Glutamatergic neuron (in vitro differentiated cells): ENCODE data around the gene FBXO17. TPM values are rescaled to one million over a fixed set of nuclear protein-coding genes. Genes with fewer than 3 reads are reported as not detected.
"Not testable (repeated sequence)": the region's sequence is repeated elsewhere in the genome, so short reads cannot be mapped to it uniquely, and the experiment has no call there.

Experiments
- DNase-seq: peaks from one replicate; pipeline ENCODE4 v3.0.0; 2022
- H3K27ac Mint-ChIP-seq: one replicate; pipeline ENCODE4 v1.8.0; 2020; ENCODE audit warnings: mild to moderate bottlenecking, mixed read lengths, inconsistent platforms; ENCODE audit not compliant: unreplicated experiment
- H3K27me3 Mint-ChIP-seq: one replicate; pipeline ENCODE4 v1.8.0; 2020; ENCODE audit warnings: mild to moderate bottlenecking, moderate library complexity, mixed read lengths, inconsistent platforms; ENCODE audit not compliant: unreplicated experiment
- H3K36me3 Mint-ChIP-seq: one replicate; pipeline ENCODE4 v1.8.0; 2020; ENCODE audit warnings: mild to moderate bottlenecking, mixed read lengths, inconsistent platforms; ENCODE audit not compliant: unreplicated experiment
- H3K4me1 Mint-ChIP-seq: one replicate; pipeline ENCODE4 v1.8.0; 2020; ENCODE audit warnings: mild to moderate bottlenecking, low read depth, mixed read lengths, inconsistent platforms; ENCODE audit not compliant: unreplicated experiment
- H3K4me3 Mint-ChIP-seq: one replicate; pipeline ENCODE4 v1.8.0; 2020; ENCODE audit warnings: mild to moderate bottlenecking, mixed read lengths, inconsistent platforms; ENCODE audit not compliant: unreplicated experiment
- H3K9me3 Mint-ChIP-seq: one replicate; pipeline ENCODE4 v1.8.0; 2020; ENCODE audit warnings: mild to moderate bottlenecking, moderate library complexity, mixed read lengths, inconsistent platforms; ENCODE audit not compliant: unreplicated experiment
- total RNA-seq: library from RNA; stranded (reverse); fragmentation: NEBNext Ultra II Directional; extraction: Animal tissue kit (Norgen Biotek cat#: 25700); gene quantifications from one replicate; pipeline ENCODE4 v1.2.1, GENCODE V29; 2021; ENCODE audit not compliant: unreplicated experiment
- TF ChIP-seq, protein P1 (sequence below): fragments of 200-600 bp; sonication (generic); IDR thresholded peaks from one replicate; pipeline ENCODE4 v1.5.0; 2021; ENCODE audit not compliant: partially characterized antibody, unreplicated experiment

Gene FBXO17
- total RNA-seq, 1 donor from 2014 or later: 5.5 TPM

DNA sequence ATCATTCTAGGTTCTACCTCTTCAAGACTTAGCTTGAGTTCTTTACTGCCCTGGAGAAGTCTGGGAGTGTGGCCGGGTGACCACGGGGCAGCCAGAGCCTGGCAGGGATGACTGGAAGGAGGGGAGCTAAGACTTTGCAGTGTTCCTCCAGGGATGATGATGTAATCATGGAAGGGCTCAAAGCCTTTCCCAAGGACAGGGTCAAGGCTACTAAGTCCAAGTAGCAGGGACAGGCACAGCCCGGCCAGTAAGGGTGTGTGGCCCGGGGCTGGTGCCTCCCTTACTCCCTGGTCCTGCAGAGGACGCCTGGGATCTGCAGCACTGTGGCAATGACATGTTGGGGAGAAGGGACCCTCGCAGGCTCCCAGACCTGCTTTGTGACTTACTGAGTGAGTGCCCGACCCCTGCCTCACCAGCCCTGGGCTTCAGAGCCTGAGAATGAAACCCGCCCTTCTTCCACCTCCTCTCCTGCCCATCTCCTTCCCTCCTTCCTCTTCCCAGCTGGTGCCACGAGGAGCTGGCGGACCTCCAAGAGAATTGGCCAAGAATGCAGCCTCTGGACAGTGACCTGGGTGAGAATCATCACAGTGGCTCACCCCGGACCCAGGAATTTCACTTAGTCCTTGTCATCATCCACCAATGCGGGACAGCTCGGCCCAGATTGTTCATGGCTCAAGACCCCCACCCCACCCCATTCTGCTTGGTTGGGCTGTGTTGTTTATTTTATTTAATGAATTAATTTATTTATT is 15.6 kb upstream of the FBXO17 start:
- no peak overlapping the region for H3K27ac Mint-ChIP-seq
- no peaks in the 10 kb centered on the region for H3K36me3 Mint-ChIP-seq
- peaks cover 5% of the 10 kb centered on the region for H3K4me1 Mint-ChIP-seq
- DNase-seq: no peak
- no peak overlapping the region for H3K4me3 Mint-ChIP-seq
- peaks cover 11% of the 10 kb centered on the region for H3K27me3 Mint-ChIP-seq
- peaks cover 3% of the 10 kb centered on the region for H3K9me3 Mint-ChIP-seq
- TF ChIP-seq, protein P1, sequence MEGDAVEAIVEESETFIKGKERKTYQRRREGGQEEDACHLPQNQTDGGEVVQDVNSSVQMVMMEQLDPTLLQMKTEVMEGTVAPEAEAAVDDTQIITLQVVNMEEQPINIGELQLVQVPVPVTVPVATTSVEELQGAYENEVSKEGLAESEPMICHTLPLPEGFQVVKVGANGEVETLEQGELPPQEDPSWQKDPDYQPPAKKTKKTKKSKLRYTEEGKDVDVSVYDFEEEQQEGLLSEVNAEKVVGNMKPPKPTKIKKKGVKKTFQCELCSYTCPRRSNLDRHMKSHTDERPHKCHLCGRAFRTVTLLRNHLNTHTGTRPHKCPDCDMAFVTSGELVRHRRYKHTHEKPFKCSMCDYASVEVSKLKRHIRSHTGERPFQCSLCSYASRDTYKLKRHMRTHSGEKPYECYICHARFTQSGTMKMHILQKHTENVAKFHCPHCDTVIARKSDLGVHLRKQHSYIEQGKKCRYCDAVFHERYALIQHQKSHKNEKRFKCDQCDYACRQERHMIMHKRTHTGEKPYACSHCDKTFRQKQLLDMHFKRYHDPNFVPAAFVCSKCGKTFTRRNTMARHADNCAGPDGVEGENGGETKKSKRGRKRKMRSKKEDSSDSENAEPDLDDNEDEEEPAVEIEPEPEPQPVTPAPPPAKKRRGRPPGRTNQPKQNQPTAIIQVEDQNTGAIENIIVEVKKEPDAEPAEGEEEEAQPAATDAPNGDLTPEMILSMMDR: no peak

DNA sequence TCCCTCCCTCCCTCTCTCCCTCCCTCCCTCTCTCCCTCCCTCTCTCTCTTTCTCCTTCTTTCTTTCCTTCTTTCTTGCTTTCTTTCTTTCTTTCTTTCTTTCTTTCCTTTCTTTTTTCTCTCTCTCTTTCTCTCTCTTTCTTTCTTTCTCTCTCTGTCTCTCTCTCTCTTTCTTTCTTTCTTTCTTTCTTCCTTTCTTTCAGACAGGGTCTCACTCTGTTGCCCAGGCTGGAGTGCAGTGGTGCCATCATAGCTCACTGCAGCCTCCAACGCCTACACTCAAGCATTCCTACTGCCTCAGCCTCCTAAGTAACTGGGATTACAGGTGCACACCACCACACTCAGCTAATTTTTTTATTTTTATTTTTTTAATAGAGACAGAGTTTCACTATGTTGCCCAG is 14.1 kb upstream of the FBXO17 start:
- not testable (repeated sequence) for H3K4me1 Mint-ChIP-seq, H3K9me3 Mint-ChIP-seq, DNase-seq, H3K36me3 Mint-ChIP-seq, H3K27ac Mint-ChIP-seq, H3K27me3 Mint-ChIP-seq, H3K4me3 Mint-ChIP-seq

GRCh38 chr19:38989066-38989605 is 13.6 kb upstream of the FBXO17 start:
- H3K36me3 Mint-ChIP-seq: no peaks in the 10 kb centered on the region
- no peak overlapping the region for H3K27ac Mint-ChIP-seq
- peak; percentile 47 for DNase-seq
- peak overlapping the region; percentile 6 for H3K4me3 Mint-ChIP-seq
- H3K4me1 Mint-ChIP-seq: peaks cover 5% of the 10 kb centered on the region
- H3K27me3 Mint-ChIP-seq: peaks cover 6% of the 10 kb centered on the region
- TF ChIP-seq, protein P1: no peak
- H3K9me3 Mint-ChIP-seq: peaks cover 3% of the 10 kb centered on the region

GRCh38 chr19:38988627-38989026 is 13.1 kb upstream of the FBXO17 start:
- not testable (repeated sequence) for H3K36me3 Mint-ChIP-seq, H3K27ac Mint-ChIP-seq, H3K9me3 Mint-ChIP-seq

DNA sequence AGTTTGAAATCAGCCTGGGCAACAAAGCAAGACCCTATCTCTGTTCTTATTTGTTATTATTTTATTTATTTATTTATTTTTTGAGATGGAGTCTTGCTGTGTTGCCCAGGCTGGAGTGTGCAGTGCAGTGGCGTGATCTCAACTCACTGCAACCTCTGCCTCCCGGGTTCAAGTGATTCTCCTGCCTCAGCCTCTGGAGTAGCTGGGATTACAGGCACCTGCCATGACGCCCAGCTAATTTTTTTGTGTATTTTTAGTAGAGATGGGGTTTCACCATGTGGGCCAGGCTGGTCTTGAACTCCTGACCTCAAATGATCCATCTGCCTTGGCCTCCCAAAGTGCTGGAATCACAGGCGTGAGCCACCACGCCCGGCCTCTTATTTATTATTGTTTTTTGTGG is 12.2 kb upstream of the FBXO17 start:
- not testable (repeated sequence) for DNase-seq, H3K36me3 Mint-ChIP-seq, H3K27me3 Mint-ChIP-seq, H3K4me3 Mint-ChIP-seq, H3K27ac Mint-ChIP-seq, H3K9me3 Mint-ChIP-seq, H3K4me1 Mint-ChIP-seq

More at GRCh38 chr19:38988627-38989026, 13.1 kb upstream of the FBXO17 start:
- DNase-seq, H3K4me1 Mint-ChIP-seq, H3K4me3 Mint-ChIP-seq, H3K27me3 Mint-ChIP-seq: not testable (repeated sequence)

GRCh38 chr19:38985262-38985661 is 9.7 kb upstream of the FBXO17 start:
- DNase-seq: no peak
- TF ChIP-seq, protein P1: no peak
- H3K4me1 Mint-ChIP-seq: peaks cover 5% of the 10 kb centered on the region
- H3K27me3 Mint-ChIP-seq: peaks cover 3% of the 10 kb centered on the region
- H3K9me3 Mint-ChIP-seq: peaks cover 1% of the 10 kb centered on the region
- H3K36me3 Mint-ChIP-seq: no peaks in the 10 kb centered on the region
- no peak overlapping the region for H3K27ac Mint-ChIP-seq
- H3K4me3 Mint-ChIP-seq: no peak overlapping the region
